ENCODE results near the gene KRT5.

KRT5 gene

DNA sequence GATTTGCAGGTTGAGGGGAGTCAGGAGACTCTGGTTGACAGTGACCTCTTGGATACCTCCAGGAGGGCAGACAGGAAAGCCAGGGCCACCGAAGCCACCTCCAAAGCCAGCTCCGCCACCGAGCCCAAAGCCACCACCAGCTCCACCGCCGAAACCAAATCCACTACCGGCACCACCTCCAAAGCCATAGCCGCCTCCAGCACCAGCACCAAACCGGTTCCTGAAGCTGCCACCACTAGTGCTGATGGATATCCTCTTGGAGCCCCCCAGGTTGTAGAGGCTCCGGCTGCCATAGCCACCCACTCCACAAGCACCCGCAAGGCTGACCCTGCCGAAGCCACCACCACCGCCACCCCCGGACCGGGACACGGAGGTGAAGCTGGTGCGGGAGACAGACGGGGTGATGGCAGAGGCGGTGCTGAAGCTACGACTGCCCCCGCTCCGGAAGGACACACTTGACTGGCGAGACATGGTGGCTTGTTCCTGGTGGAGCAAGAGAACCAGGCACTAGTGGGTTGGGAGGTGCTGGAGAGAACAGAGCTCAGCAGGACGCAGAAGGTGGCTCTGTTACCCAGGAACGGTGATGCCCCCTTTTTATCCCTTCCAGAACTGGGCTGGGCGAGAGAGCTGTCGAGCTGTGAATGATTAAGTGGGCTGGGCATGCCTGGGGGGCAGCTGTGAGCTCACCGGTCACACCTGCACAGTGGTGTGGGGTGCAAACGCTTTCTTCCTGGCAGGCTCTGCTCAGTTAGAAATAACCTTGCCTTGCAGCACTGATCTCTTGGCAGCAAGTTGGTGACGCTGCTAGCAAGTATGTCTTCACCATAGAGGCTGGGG is at the start of gene KRT5:
TSS of gene KRT5 (minus strand) at position 569 of the 837 bp plus-strand sequence. CDS start at position 471, 98 bp downstream.
- Histone ChIP-seq H3K9me3 (ENCODE audit: control insufficient read depth in 1 of 2, low read length in 2 of 2) (no peaks in the 10 kb centered on the region), H3K27me3 (ENCODE audit: control insufficient read depth in 1 of 2, insufficient read depth in 2 of 2, low read length in 2 of 2) (peaks cover 3 to 5% of the 10 kb centered on the region in 2 donors), H3K9ac (ENCODE audit: low read depth in 1 of 2, low read length in 2 of 2) (no peak within 1 kb of the TSS), H3K36me3 (ENCODE audit: control insufficient read depth in 1 of 2, insufficient read depth in 2 of 2, low read length in 2 of 2) (no peaks in the 10 kb centered on the region), H3K4me1 (ENCODE audit: control insufficient read depth in 1 of 2, insufficient read depth in 2 of 2, low read length in 2 of 2) (peaks cover 3 to 5% of the 10 kb centered on the region in 2 donors), H3K4me3 (ENCODE audit: low read depth in 1 of 2, low read length in 2 of 2) (no peak within 1 kb of the TSS), H3K27ac (ENCODE audit: low read depth, low read length) (no peak within 1 kb of the TSS)

DNA sequence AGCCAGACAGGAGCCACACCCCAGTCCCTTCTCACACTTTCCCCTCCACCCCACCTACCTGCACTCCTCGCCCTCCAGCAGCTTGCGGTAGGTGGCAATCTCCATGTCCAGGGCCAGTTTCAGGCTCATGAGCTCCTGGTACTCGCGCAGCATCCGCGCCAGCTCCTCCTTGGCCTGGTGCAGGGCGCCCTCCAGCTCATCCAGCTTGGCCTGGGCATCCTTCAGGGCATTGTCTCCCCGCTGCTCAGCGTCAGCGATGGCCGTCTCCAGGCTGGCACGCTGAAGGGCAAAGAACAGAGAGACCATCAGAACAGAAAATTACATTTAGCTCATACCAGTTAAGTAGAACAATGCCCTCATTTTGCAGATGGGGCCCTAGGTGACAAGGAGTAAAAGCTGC is 47.9 kb upstream of the KRT5 start:
- no peaks in the 10 kb centered on the region for H3K4me1 ChIP-seq (ENCODE audit: control insufficient read depth in 1 of 2, insufficient read depth in 2 of 2, low read length in 2 of 2)
- no peak overlapping the region for H3K4me3 ChIP-seq (ENCODE audit: low read depth in 1 of 2, low read length in 2 of 2)
- peaks cover 4% of the 10 kb centered on the region in 2 donors for H3K27me3 ChIP-seq (ENCODE audit: control insufficient read depth in 1 of 2, insufficient read depth in 2 of 2, low read length in 2 of 2)
- no peak overlapping the region for H3K9ac ChIP-seq (ENCODE audit: low read depth in 1 of 2, low read length in 2 of 2)
- no peaks in the 10 kb centered on the region for H3K9me3 ChIP-seq (ENCODE audit: control insufficient read depth in 1 of 2, low read length in 2 of 2)
- no peak overlapping the region for H3K27ac ChIP-seq (ENCODE audit: low read depth, low read length)
- H3K36me3 ChIP-seq (ENCODE audit: control insufficient read depth in 1 of 2, insufficient read depth in 2 of 2, low read length in 2 of 2): no peaks in the 10 kb centered on the region

DNA sequence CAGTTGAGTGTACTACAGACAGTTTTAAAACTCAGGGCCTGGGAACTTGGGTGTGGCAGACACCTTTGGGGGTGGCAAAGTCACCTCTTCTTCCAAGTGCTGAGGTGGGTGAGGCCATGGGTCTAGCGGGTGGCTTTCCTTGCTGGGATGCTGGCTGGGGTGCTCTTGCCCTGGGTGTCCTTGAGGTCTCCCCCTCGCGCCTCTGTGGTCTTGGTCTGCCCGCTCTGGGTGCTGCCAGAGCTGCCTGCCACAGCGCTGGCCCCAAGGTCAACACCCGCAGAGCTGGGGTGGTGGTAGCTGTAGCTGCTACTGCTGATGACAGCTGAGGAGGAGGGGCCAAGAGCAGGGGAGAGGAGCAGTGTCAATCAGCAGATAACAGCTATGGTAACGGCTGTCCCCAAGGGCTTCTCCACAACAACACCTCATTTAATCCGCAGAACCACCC is 46.7 kb upstream of the KRT5 start:
- Histone ChIP-seq H3K9me3 (ENCODE audit: control insufficient read depth in 1 of 2, low read length in 2 of 2) (no peaks in the 10 kb centered on the region), H3K27ac (ENCODE audit: low read depth, low read length) (no peak overlapping the region), H3K27me3 (ENCODE audit: control insufficient read depth in 1 of 2, insufficient read depth in 2 of 2, low read length in 2 of 2) (peaks cover 4% of the 10 kb centered on the region in 2 donors), H3K4me3 (ENCODE audit: low read depth in 1 of 2, low read length in 2 of 2) (no peak overlapping the region), H3K36me3 (ENCODE audit: control insufficient read depth in 1 of 2, insufficient read depth in 2 of 2, low read length in 2 of 2) (no peaks in the 10 kb centered on the region), H3K4me1 (ENCODE audit: control insufficient read depth in 1 of 2, insufficient read depth in 2 of 2, low read length in 2 of 2) (no peaks in the 10 kb centered on the region), H3K9ac (ENCODE audit: low read depth in 1 of 2, low read length in 2 of 2) (no peak overlapping the region)

DNA sequence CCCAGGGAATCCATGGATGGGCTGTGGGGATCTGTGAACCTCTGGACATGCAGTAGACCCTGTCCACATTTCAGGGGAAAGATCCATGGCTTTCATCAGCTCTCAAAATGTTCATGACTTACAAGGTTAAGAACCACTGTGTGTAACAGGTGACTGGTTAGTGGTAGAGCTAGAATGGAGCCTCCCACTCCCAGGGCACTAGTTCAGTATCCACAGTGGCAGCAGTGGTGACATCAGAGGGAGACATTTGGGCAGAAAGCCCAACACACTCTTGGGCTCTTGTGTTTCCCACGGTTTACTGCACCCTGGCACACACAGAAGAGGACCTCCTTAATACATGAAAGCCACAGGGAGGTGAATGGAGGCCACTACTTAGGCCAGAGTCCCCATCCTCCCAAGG is 44.4 kb upstream of the KRT5 start:
- H3K4me3 ChIP-seq (ENCODE audit: low read depth in 1 of 2, low read length in 2 of 2): no peak overlapping the region

DNA sequence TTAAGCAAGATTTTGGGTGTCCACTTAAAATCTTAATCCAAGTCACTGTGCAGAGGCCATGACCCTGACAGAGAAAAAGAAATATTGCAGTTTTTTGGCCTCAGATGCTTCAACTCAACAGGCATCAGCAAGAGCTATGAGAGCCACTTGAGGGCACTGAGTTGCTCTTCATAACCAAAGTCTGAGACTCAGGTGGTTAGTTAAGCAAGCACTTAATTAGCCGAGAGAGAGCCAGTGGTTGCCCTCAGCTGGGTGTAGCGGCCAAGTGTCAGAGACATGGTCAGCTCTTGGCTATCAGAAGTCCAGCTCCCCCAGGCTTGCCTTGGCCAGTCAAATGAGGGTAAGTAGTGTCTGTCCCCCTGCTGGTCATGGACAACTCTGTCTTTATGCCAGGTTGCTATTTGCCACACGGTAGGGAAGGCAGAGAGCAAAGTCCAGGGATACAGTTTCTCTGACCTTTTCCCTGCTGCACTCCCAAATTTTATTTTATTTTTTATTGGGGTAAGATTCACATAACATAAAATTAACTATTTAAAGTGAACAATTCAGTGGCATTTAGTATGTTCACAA is 41.8 kb upstream of the KRT5 start:
- H3K27me3 ChIP-seq (ENCODE audit: control insufficient read depth in 1 of 2, insufficient read depth in 2 of 2, low read length in 2 of 2): no peaks in the 10 kb centered on the region
- no peak overlapping the region for H3K27ac ChIP-seq (ENCODE audit: low read depth, low read length)
- H3K4me1 ChIP-seq (ENCODE audit: control insufficient read depth in 1 of 2, insufficient read depth in 2 of 2, low read length in 2 of 2): no peaks in the 10 kb centered on the region
- H3K9ac ChIP-seq (ENCODE audit: low read depth in 1 of 2, low read length in 2 of 2): no peak overlapping the region
- H3K9me3 ChIP-seq (ENCODE audit: control insufficient read depth in 1 of 2, low read length in 2 of 2): no peaks in the 10 kb centered on the region
- no peaks in the 10 kb centered on the region for H3K36me3 ChIP-seq (ENCODE audit: control insufficient read depth in 1 of 2, insufficient read depth in 2 of 2, low read length in 2 of 2)
- H3K4me3 ChIP-seq (ENCODE audit: low read depth in 1 of 2, low read length in 2 of 2): no peak overlapping the region

More for the DNA sequence above, 44.4 kb upstream of the KRT5 start:
- H3K4me1 ChIP-seq (ENCODE audit: control insufficient read depth in 1 of 2, insufficient read depth in 2 of 2, low read length in 2 of 2): no peaks in the 10 kb centered on the region
- no peaks in the 10 kb centered on the region for H3K9me3 ChIP-seq (ENCODE audit: control insufficient read depth in 1 of 2, low read length in 2 of 2)
- peaks cover 0 to 4% of the 10 kb centered on the region in 2 donors for H3K27me3 ChIP-seq (ENCODE audit: control insufficient read depth in 1 of 2, insufficient read depth in 2 of 2, low read length in 2 of 2)
- H3K27ac ChIP-seq (ENCODE audit: low read depth, low read length): no peak overlapping the region
- no peaks in the 10 kb centered on the region for H3K36me3 ChIP-seq (ENCODE audit: control insufficient read depth in 1 of 2, insufficient read depth in 2 of 2, low read length in 2 of 2)
- no peak overlapping the region for H3K9ac ChIP-seq (ENCODE audit: low read depth in 1 of 2, low read length in 2 of 2)

DNA sequence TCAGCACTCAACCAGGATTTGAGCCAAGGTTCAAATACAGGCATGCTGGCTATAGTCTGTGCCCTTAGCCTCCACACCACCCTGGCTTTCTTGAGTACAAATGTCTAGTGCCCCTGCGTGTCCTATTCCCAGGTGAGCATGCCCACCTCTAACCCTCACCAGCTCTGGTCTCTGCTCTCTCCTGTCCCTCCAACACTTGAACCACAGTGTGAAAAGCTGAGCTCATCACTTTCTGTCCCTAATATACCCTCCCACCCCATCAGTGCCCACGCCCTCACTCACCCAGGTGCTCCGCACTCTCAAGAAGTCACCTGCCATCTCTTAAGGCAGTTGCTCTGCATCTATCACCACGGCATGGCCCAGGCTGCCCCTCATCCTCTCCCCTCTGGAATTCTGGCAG is 39.8 kb upstream of the KRT5 start:
- Histone ChIP-seq H3K4me3 (ENCODE audit: low read depth in 1 of 2, low read length in 2 of 2) (no peak overlapping the region), H3K4me1 (ENCODE audit: control insufficient read depth in 1 of 2, insufficient read depth in 2 of 2, low read length in 2 of 2) (no peaks in the 10 kb centered on the region), H3K9me3 (ENCODE audit: control insufficient read depth in 1 of 2, low read length in 2 of 2) (no peaks in the 10 kb centered on the region), H3K36me3 (ENCODE audit: control insufficient read depth in 1 of 2, insufficient read depth in 2 of 2, low read length in 2 of 2) (no peaks in the 10 kb centered on the region), H3K27ac (ENCODE audit: low read depth, low read length) (no peak overlapping the region), H3K27me3 (ENCODE audit: control insufficient read depth in 1 of 2, insufficient read depth in 2 of 2, low read length in 2 of 2) (no peaks in the 10 kb centered on the region), H3K9ac (ENCODE audit: low read depth in 1 of 2, low read length in 2 of 2) (no peak overlapping the region)

DNA sequence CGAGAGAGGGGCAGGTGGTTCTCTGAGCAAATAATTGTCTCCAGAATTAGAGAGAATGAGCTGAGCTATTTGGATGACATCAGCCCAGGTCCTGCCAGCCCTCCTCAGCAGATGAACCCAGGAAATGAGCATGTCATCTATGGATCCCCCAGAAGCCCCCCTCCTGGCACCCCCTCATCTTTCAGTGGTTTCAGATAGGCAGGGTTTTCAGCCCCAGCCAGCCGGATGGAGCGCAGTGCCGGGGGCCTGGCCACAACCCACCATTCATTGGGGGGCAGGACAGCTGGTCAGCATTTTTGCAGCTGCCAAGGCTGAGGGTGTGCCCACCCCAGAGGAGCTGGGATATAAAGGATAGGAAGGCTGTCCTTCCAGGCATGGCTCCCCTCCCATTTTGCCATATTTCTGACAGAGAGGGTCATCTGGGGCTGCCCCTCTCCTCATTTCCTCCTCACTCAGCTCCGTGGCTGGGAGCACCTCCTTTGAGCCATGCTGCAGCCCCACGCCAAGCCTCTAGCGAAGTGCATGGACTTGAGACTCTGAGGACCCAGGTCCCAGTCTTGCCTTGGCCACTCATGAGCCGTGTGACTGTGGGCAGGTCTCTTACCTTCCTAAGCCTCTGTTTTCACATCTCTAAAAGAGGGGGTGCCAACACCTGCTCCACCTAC is 38.7 kb upstream of the KRT5 start:
- H3K4me3 ChIP-seq (ENCODE audit: low read depth in 1 of 2, low read length in 2 of 2): no peak overlapping the region
- H3K9me3 ChIP-seq (ENCODE audit: control insufficient read depth in 1 of 2, low read length in 2 of 2): no peaks in the 10 kb centered on the region
- H3K9ac ChIP-seq (ENCODE audit: low read depth in 1 of 2, low read length in 2 of 2): no peak overlapping the region
- H3K27ac ChIP-seq (ENCODE audit: low read depth, low read length): no peak overlapping the region
- H3K36me3 ChIP-seq (ENCODE audit: control insufficient read depth in 1 of 2, insufficient read depth in 2 of 2, low read length in 2 of 2): no peaks in the 10 kb centered on the region
- no peaks in the 10 kb centered on the region for H3K27me3 ChIP-seq (ENCODE audit: control insufficient read depth in 1 of 2, insufficient read depth in 2 of 2, low read length in 2 of 2)
- H3K4me1 ChIP-seq (ENCODE audit: control insufficient read depth in 1 of 2, insufficient read depth in 2 of 2, low read length in 2 of 2): no peaks in the 10 kb centered on the region

DNA sequence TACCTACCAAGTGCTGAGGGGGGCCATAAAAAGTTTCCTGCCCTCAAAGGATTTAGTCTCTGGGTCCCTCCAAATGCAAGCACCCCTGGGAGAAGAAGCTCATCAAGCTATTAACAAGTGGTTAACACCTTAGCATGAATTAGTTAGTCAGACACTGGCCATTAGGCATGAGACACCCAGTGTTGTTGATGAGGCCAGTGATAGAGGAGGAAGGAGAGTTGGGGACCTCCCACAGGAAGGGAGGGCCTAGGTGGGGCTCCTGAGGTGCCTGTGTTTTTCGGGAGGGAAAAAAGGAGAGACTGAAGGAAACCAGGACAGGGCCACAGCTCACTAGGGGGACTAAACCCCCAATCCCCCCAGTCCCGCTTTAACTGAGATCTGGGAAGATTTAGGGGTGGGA is 37.3 kb upstream of the KRT5 start:
- no peaks in the 10 kb centered on the region for H3K27me3 ChIP-seq (ENCODE audit: control insufficient read depth in 1 of 2, insufficient read depth in 2 of 2, low read length in 2 of 2)
- H3K9ac ChIP-seq (ENCODE audit: low read depth in 1 of 2, low read length in 2 of 2): no peak overlapping the region
- H3K4me3 ChIP-seq (ENCODE audit: low read depth in 1 of 2, low read length in 2 of 2): no peak overlapping the region
- no peaks in the 10 kb centered on the region for H3K4me1 ChIP-seq (ENCODE audit: control insufficient read depth in 1 of 2, insufficient read depth in 2 of 2, low read length in 2 of 2)
- H3K36me3 ChIP-seq (ENCODE audit: control insufficient read depth in 1 of 2, insufficient read depth in 2 of 2, low read length in 2 of 2): no peaks in the 10 kb centered on the region
- no peaks in the 10 kb centered on the region for H3K9me3 ChIP-seq (ENCODE audit: control insufficient read depth in 1 of 2, low read length in 2 of 2)
- H3K27ac ChIP-seq (ENCODE audit: low read depth, low read length): no peak overlapping the region

DNA sequence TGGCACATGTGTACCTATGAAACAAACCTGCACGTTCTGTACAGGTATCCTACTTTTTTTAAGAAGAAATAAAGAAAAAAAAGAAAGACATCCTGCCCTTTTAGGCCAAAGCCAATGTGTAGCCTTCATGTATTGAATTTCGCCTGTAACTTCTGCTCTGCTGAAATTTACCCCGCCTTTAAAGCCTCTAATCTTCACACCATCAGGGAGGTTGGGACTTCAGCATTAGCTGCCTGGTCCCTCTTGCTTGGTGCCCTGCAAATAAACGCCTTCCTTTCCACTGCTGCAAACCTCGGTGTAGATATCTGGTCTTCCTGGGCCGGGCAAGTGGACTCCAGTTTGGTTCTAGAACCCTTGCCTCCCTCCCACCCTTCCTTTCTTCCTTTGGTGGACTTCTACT is 35.4 kb upstream of the KRT5 start:
- no peaks in the 10 kb centered on the region for H3K9me3 ChIP-seq (ENCODE audit: control insufficient read depth in 1 of 2, low read length in 2 of 2)

DNA sequence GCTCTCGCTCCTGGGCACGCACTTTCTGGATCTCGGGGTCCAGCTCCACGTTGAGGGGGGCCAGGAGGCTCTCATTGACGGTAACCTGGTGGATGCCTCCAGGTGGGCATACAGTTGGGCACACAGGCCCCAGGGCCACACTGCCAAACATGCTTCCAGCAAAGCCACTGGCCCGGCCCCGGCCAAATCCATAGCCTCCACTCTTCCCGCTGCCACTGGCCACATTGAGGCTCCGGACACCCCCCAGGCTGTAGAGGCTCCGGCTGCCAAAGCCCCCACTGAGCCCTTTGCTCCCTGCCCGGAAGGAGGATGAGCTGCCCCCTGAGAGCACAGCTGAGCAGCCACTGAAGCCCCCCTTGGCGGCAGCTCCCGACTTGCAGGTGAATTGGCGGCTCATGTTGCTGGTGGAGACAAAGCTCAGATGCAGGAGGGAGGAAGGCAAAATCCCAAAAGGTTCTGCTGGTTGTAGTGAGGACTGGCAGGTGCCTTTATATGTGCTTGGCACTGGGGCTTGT is 32.5 kb upstream of the KRT5 start, which contains the start of gene KRT71:
TSS of gene KRT71 (minus strand) at position 465 of the 515 bp plus-strand sequence. CDS start at position 397, 68 bp downstream.
- Histone ChIP-seq H3K27ac (ENCODE audit: low read depth, low read length) (no peak within 1 kb of the TSS), H3K9me3 (ENCODE audit: control insufficient read depth in 1 of 2, low read length in 2 of 2) (no peaks in the 10 kb centered on the region), H3K4me1 (ENCODE audit: control insufficient read depth in 1 of 2, insufficient read depth in 2 of 2, low read length in 2 of 2) (no peaks in the 10 kb centered on the region), H3K4me3 (ENCODE audit: low read depth in 1 of 2, low read length in 2 of 2) (no peak within 1 kb of the TSS), H3K9ac (ENCODE audit: low read depth in 1 of 2, low read length in 2 of 2) (no peak within 1 kb of the TSS), H3K27me3 (ENCODE audit: control insufficient read depth in 1 of 2, insufficient read depth in 2 of 2, low read length in 2 of 2) (no peaks in the 10 kb centered on the region), H3K36me3 (ENCODE audit: control insufficient read depth in 1 of 2, insufficient read depth in 2 of 2, low read length in 2 of 2) (no peaks in the 10 kb centered on the region)

More for the DNA sequence above, 35.4 kb upstream of the KRT5 start:
- Histone ChIP-seq H3K27ac (ENCODE audit: low read depth, low read length) (no peak overlapping the region), H3K9ac (ENCODE audit: low read depth in 1 of 2, low read length in 2 of 2) (no peak overlapping the region), H3K4me3 (ENCODE audit: low read depth in 1 of 2, low read length in 2 of 2) (no peak overlapping the region), H3K4me1 (ENCODE audit: control insufficient read depth in 1 of 2, insufficient read depth in 2 of 2, low read length in 2 of 2) (no peaks in the 10 kb centered on the region), H3K36me3 (ENCODE audit: control insufficient read depth in 1 of 2, insufficient read depth in 2 of 2, low read length in 2 of 2) (no peaks in the 10 kb centered on the region), H3K27me3 (ENCODE audit: control insufficient read depth in 1 of 2, insufficient read depth in 2 of 2, low read length in 2 of 2) (no peaks in the 10 kb centered on the region)

Data from duodenal mucosa (tissue), 2 donors.